ENCODE data around the gene PMS1. TPM values are rescaled to one million over a fixed set of nuclear protein-coding genes. Genes with fewer than 3 reads are reported as not detected.

The PMS1 gene
- total and polyA plus RNA-seq, 2 donors (not counting 3 experiments of a cell fraction or from before 2014, with no cell fraction given), result 6.6 to 27.8 TPM

DNA sequence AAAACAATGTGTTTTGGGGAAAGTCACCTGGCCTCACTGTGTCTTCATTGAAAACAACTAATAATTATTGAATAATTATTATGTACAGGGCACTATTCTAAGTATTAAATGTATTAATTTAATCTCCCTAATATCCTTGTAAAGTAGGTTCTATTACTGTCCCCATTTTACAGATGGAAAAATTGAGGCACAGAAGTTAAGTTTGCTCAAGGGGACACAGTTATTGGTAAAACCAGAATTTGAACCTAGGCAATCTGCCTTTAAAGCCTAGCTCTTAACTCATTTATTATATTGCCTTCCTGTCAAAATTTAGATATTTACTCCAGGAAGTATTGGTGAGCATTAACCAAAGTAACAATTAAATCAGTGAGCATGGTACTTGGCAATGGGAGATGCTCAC lies 84.6 kb downstream of the PMS1 start:
- no TSS peak for BruUV-seq (replicated peaks)
- dilution Hi-C loops (cut with MboI; ENCODE audit: extremely low pct_ligation_motif_present, low sequenced_read_pairs), result no loop called here
- DNase-seq (ENCODE audit: low read depth, low spot score), result no peak

More for the DNA sequence above, 84.6 kb downstream of the PMS1 start:
- Histone ChIP-seq H3K4me2 (ENCODE audit: insufficient read depth, low read length) (no peak overlapping the region), H3K4me1 (ENCODE audit: control insufficient read depth, extremely low read depth, insufficient read depth, low read length) (no peaks in the 10 kb centered on the region), H4K20me1 (replicated peaks; ENCODE audit: control insufficient read depth, extremely low read depth, insufficient read depth, low read length) (no peaks in the 10 kb centered on the region), H2AFZ (ENCODE audit: low read depth, low read length) (no peak overlapping the region), H3K27ac (ENCODE audit: insufficient read depth, low read depth, low read length) (no peak overlapping the region), H3K79me2 (ENCODE audit: control insufficient read depth, insufficient read depth, low read length) (no peaks in the 10 kb centered on the region), H3K9me1 (replicated peaks; ENCODE audit: control insufficient read depth, extremely low read depth, insufficient read depth, low read length) (no peaks in the 10 kb centered on the region), H3K27me3 (ENCODE audit: control insufficient read depth in 2 of 2, insufficient read depth in 2 of 2, low read length in 2 of 2) (no peaks in the 10 kb centered on the region), H3K9ac (replicated peaks; ENCODE audit: extremely low read depth, insufficient read depth, low read length) (no peak overlapping the region), H3K36me3 (ENCODE audit: control insufficient read depth in 2 of 2, extremely low read depth in 1 of 2, insufficient read depth in 2 of 2, low read length in 2 of 2) (peaks cover 0 to 2% of the 10 kb centered on the region in 2 experiments), H3K9me3 (replicated peaks; ENCODE audit: control insufficient read depth, insufficient read depth, low read length) (no peaks in the 10 kb centered on the region), H3K4me3 (replicated peaks in 1 of 3; ENCODE audit: insufficient read depth in 1 of 3, low read depth in 1 of 3, low read length in 3 of 3) (no peak overlapping the region)
- TF ChIP-seq POLR2AphosphoS5 (IDR thresholded peaks at IDR 0.05; ENCODE audit: insufficient read depth, low read depth, low read length) (no peak), JUN (IDR thresholded peaks at IDR 0.05; ENCODE audit: borderline replicate concordance, insufficient read depth, insufficient read length, low read depth) (no peak), MYC (IDR thresholded peaks at IDR 0.05; ENCODE audit: low read depth, low read length) (no peak), POLR2A (IDR thresholded peaks at IDR 0.05; ENCODE audit: low read depth, low read length) (no peak), GATA2 (IDR thresholded peaks at IDR 0.05; ENCODE audit: insufficient read depth, insufficient read length, low read depth, low read length) (no peak), EZH2 (IDR thresholded peaks at IDR 0.05; ENCODE audit: borderline replicate concordance, low read depth, low read length, severe bottlenecking) (no peak), FOS (IDR thresholded peaks at IDR 0.05; ENCODE audit: borderline replicate concordance, insufficient read depth, low read length) (no peak), MAX (IDR thresholded peaks at IDR 0.05; ENCODE audit: insufficient read depth, insufficient read length) (no peak)
- TF ChIP-seq, protein P1, sequence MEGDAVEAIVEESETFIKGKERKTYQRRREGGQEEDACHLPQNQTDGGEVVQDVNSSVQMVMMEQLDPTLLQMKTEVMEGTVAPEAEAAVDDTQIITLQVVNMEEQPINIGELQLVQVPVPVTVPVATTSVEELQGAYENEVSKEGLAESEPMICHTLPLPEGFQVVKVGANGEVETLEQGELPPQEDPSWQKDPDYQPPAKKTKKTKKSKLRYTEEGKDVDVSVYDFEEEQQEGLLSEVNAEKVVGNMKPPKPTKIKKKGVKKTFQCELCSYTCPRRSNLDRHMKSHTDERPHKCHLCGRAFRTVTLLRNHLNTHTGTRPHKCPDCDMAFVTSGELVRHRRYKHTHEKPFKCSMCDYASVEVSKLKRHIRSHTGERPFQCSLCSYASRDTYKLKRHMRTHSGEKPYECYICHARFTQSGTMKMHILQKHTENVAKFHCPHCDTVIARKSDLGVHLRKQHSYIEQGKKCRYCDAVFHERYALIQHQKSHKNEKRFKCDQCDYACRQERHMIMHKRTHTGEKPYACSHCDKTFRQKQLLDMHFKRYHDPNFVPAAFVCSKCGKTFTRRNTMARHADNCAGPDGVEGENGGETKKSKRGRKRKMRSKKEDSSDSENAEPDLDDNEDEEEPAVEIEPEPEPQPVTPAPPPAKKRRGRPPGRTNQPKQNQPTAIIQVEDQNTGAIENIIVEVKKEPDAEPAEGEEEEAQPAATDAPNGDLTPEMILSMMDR (IDR thresholded peaks at IDR 0.05; ENCODE audit: extremely low read depth in 1 of 2, insufficient read depth in 1 of 2, low read depth in 1 of 2, low read length in 2 of 2), result no peak
- intact Hi-C loops (cut with micrococcal nuclease), result no loop called here
- no peak for FAIRE-seq
- CTCF ChIA-PET, result interaction anchor here (1.5 kb wide), 1 partner anchor 70 kb away, joined by 5 read pairs; no protein-coding TSS in a partner anchor
- POLR2A ChIA-PET, result no interaction called here

Measured in endothelial cell of umbilical vein (primary cell).